ENCODE data around the gene TTC27. TPM values are rescaled to one million over a fixed set of nuclear protein-coding genes. Genes with fewer than 3 reads are reported as not detected.

The TTC27 gene
- total RNA-seq, 1 donor from 2014 or later = 18.4 TPM

GRCh38 chr2:32807662-32808061, 179.8 kb downstream of the TTC27 start:
- no peak overlapping the region for H3K27ac Mint-ChIP-seq
- peaks cover 5% of the 10 kb centered on the region for H3K9me3 Mint-ChIP-seq
- peaks cover 27% of the 10 kb centered on the region for H3K4me1 Mint-ChIP-seq
- DNase-seq (ENCODE audit: low spot score in 2 of 2, unreplicated experiment in 2 of 2) = no peak
- no peak for TF ChIP-seq CTCF (IDR thresholded peaks at IDR 0.05; ENCODE audit: unreplicated experiment)
- H3K27me3 Mint-ChIP-seq (ENCODE audit: low read depth) = no peaks in the 10 kb centered on the region
- H3K4me3 Mint-ChIP-seq = no peak overlapping the region
- H3K36me3 Mint-ChIP-seq = peaks cover 10% of the 10 kb centered on the region

- Mint-ChIP-seq H3K36me3 (peaks cover 10% of the 10 kb centered on the region), H3K4me1 (peaks cover 17% of the 10 kb centered on the region), H3K27ac (peak overlapping the region; percentile 39), H3K4me3 (no peak overlapping the region), H3K9me3 (peaks cover 5% of the 10 kb centered on the region), H3K27me3 (ENCODE audit: low read depth) (no peaks in the 10 kb centered on the region)
- TF ChIP-seq CTCF (IDR thresholded peaks at IDR 0.05; ENCODE audit: unreplicated experiment) = no peak
- no peak for DNase-seq (ENCODE audit: low spot score in 2 of 2, unreplicated experiment in 2 of 2)
These were observed 183.2 kb downstream of the TTC27 start for GRCh38 chr2:32810909-32811495.

GRCh38 chr2:32811696-32812095, 183.8 kb downstream of the TTC27 start:
- Mint-ChIP-seq H3K36me3 (peaks cover 12% of the 10 kb centered on the region), H3K27me3 (ENCODE audit: low read depth) (no peaks in the 10 kb centered on the region), H3K9me3 (peaks cover 5% of the 10 kb centered on the region), H3K4me3 (no peak overlapping the region), H3K4me1 (peaks cover 17% of the 10 kb centered on the region), H3K27ac (peak overlapping the region; percentile 69)
- TF ChIP-seq CTCF (IDR thresholded peaks at IDR 0.05; ENCODE audit: unreplicated experiment) = no peak
- DNase-seq (ENCODE audit: low spot score in 2 of 2, unreplicated experiment in 2 of 2) = no peak

- DNase-seq (ENCODE audit: low spot score in 2 of 2, unreplicated experiment in 2 of 2) = no peak
- H3K36me3 Mint-ChIP-seq = peaks cover 12% of the 10 kb centered on the region
- no peak for TF ChIP-seq CTCF (IDR thresholded peaks at IDR 0.05; ENCODE audit: unreplicated experiment)
- H3K9me3 Mint-ChIP-seq = peaks cover 5% of the 10 kb centered on the region
- peaks cover 17% of the 10 kb centered on the region for H3K4me1 Mint-ChIP-seq
- H3K27me3 Mint-ChIP-seq (ENCODE audit: low read depth) = no peaks in the 10 kb centered on the region
- H3K27ac Mint-ChIP-seq = peak overlapping the region; percentile 69
- H3K4me3 Mint-ChIP-seq = no peak overlapping the region
These were observed 184.5 kb downstream of the TTC27 start for GRCh38 chr2:32812316-32812715.

- Mint-ChIP-seq H3K27ac (no peak overlapping the region), H3K4me3 (no peak overlapping the region), H3K4me1 (peaks cover 15% of the 10 kb centered on the region), H3K9me3 (no peaks in the 10 kb centered on the region), H3K36me3 (peaks cover 1% of the 10 kb centered on the region), H3K27me3 (ENCODE audit: low read depth) (no peaks in the 10 kb centered on the region)
- no peak for TF ChIP-seq CTCF (IDR thresholded peaks at IDR 0.05; ENCODE audit: unreplicated experiment)
- no peak for DNase-seq (ENCODE audit: low spot score in 2 of 2, unreplicated experiment in 2 of 2)
These were observed 192.2 kb downstream of the TTC27 start for GRCh38 chr2:32820088-32820487.

- Mint-ChIP-seq H3K27ac (no peak overlapping the region), H3K9me3 (no peaks in the 10 kb centered on the region), H3K4me3 (no peak overlapping the region), H3K4me1 (peaks cover 21% of the 10 kb centered on the region), H3K36me3 (peaks cover 1% of the 10 kb centered on the region), H3K27me3 (ENCODE audit: low read depth) (no peaks in the 10 kb centered on the region)
- no peak for DNase-seq (ENCODE audit: low spot score in 2 of 2, unreplicated experiment in 2 of 2)
- TF ChIP-seq CTCF (IDR thresholded peaks at IDR 0.05; ENCODE audit: unreplicated experiment) = no peak
These were observed 192.9 kb downstream of the TTC27 start for GRCh38 chr2:32820701-32821100.

All from mesothelial cell of epicardium (in vitro differentiated cells).